WI38 (cell line): ENCODE data around the gene TRIAP1.

ENCODE experiments used
- H3K4me3 ChIP-seq: 2 replicates; pipeline ENCODE4 v1.5.1; 2011; ENCODE audit warnings: low read depth, mild to moderate bottlenecking, control low read depth, low read length
- CTCF ChIP-seq: IDR thresholded peaks from 2 replicates; pipeline ENCODE4 v1.5.1; 2012; ENCODE audit warnings: low read depth, mild to moderate bottlenecking, control low read depth, low read length

Gene TRIAP1

GRCh38 chr12:120438495-120439198 is 7.5 kb downstream of the TRIAP1 start:
- TF ChIP-seq CTCF, result no peak
- peak overlapping the region; percentile 90 for H3K4me3 ChIP-seq

GRCh38 chr12:120437735-120438494 is 8.3 kb downstream of the TRIAP1 start, which contains the start of gene COX6A1:
COX6A1 (plus strand) TSS chr12:120438113; CDS start chr12:120438127, 14 bp downstream.
- peak within 1 kb of the TSS; percentile 90 for H3K4me3 ChIP-seq
- no peak for TF ChIP-seq CTCF

GRCh38 chr12:120432772-120433525 is 13.2 kb downstream of the TRIAP1 start:
- no peak overlapping the region for H3K4me3 ChIP-seq

GRCh38 chr12:120429368-120429767 is 16.8 kb downstream of the TRIAP1 start:
- TF ChIP-seq CTCF, result no peak
- H3K4me3 ChIP-seq, result no peak overlapping the region

More at GRCh38 chr12:120432772-120433525, 13.2 kb downstream of the TRIAP1 start:
- no peak for TF ChIP-seq CTCF

- no peak for TF ChIP-seq CTCF
Measured at GRCh38 chr12:120428597-120429229, 17.5 kb downstream of the TRIAP1 start.

GRCh38 chr12:120425797-120426196 is 20.4 kb downstream of the TRIAP1 start:
- H3K4me3 ChIP-seq, result no peak overlapping the region
- no peak for TF ChIP-seq CTCF

More at GRCh38 chr12:120428597-120429229, 17.5 kb downstream of the TRIAP1 start:
- H3K4me3 ChIP-seq, result no peak overlapping the region
